GM18858 (cell line): ENCODE results near the gene SPDYE8.
A peak's percentile ranks its signal among the peaks of the same experiment; 100 is the strongest.
"Not testable (repeated sequence)": the region's sequence is repeated elsewhere in the genome, so short reads cannot be mapped to it uniquely, and the experiment has no call there.

Experiments used
- ATAC-seq: cut with Tn5 transposase; IDR thresholded peaks from one replicate; pipeline ENCODE4 v1.9.1; 2021; ENCODE audit not compliant: unreplicated experiment

The SPDYE8 gene

GRCh38 chr7:73029666-73030065, at the start of gene SPDYE8:
Gene SPDYE8, minus strand, starts transcription at chr7:73029766. Its CDS starts 1,800 bp downstream, at chr7:73027966.
- ATAC-seq, result not testable (repeated sequence)

- not testable (repeated sequence) for ATAC-seq
These were observed 28.2 kb upstream of the SPDYE8 start, which contains the start of gene SPDYE11 for GRCh38 chr7:73057811-73058210. Gene SPDYE11, minus strand, starts transcription at chr7:73057911. Its CDS starts 1,800 bp downstream, at chr7:73056111.

GRCh38 chr7:73006491-73006890, 23.1 kb downstream of the SPDYE8 start:
- not testable (repeated sequence) for ATAC-seq

- peak; percentile 79 for ATAC-seq
These were observed 23.7 kb downstream of the SPDYE8 start for GRCh38 chr7:73005693-73006447.

- peak; percentile 56 for ATAC-seq
These were observed 24.2 kb downstream of the SPDYE8 start for GRCh38 chr7:73005356-73005692.

GRCh38 chr7:72997887-72998468, 31.6 kb downstream of the SPDYE8 start:
- not testable (repeated sequence) for ATAC-seq

- not testable (repeated sequence) for ATAC-seq
These were observed 32.1 kb downstream of the SPDYE8 start for GRCh38 chr7:72997447-72997846.

GRCh38 chr7:72995484-72995883, 34.1 kb downstream of the SPDYE8 start:
- ATAC-seq, result not testable (repeated sequence)

GRCh38 chr7:72990146-72990913, 39.2 kb downstream of the SPDYE8 start:
- ATAC-seq, result not testable (repeated sequence)

- not testable (repeated sequence) for ATAC-seq
These were observed 47.5 kb downstream of the SPDYE8 start for GRCh38 chr7:72982084-72982483.

- ATAC-seq, result not testable (repeated sequence)
These were observed 49.2 kb downstream of the SPDYE8 start for GRCh38 chr7:72980382-72980781.

- not testable (repeated sequence) for ATAC-seq
These were observed 53.1 kb downstream of the SPDYE8 start for GRCh38 chr7:72976434-72976833.

GRCh38 chr7:72975656-72976286, 53.8 kb downstream of the SPDYE8 start:
- not testable (repeated sequence) for ATAC-seq

- not testable (repeated sequence) for ATAC-seq
These were observed 54.8 kb downstream of the SPDYE8 start for GRCh38 chr7:72974781-72975180.

- not testable (repeated sequence) for ATAC-seq
These were observed 58.1 kb downstream of the SPDYE8 start for GRCh38 chr7:72971505-72971904.
